A549 treated with ZK216348 at 1 μM for 4 hours (cell line): ENCODE results near the gene SLC39A12. TPM values are rescaled to one million over a fixed set of nuclear protein-coding genes. Genes with fewer than 3 reads are reported as not detected.

ENCODE experiments used
- total RNA-seq: library from RNA; stranded (reverse); fragments of 200-300 nt; extraction: Qiagen RNA extraction; gene quantifications from 5 replicates; pipeline ENCODE4 v1.2.3, GENCODE V29; 2022; ENCODE audit warnings: low read depth

The SLC39A12 gene
- total RNA-seq = not detected in 5 replicates

GRCh38 chr10:17951868-17952371 lies at the start of gene SLC39A12:
Gene SLC39A12 (plus strand): TSS chr10:17951918. CDS start chr10:17953277, 1,359 bp downstream.

Other genes with a start within 250 kb of the SLC39A12 start
- 0.04 to 0.09 TPM (median 0.05 TPM) in 5 replicates for gene TMEM236, start 199.7 kb upstream of the SLC39A12 start, total RNA-seq
- gene MRC1, start 142.6 kb upstream of the SLC39A12 start, total RNA-seq = not detected in 5 replicates
- gene CACNB2, start 188.5 kb downstream of the SLC39A12 start, total RNA-seq = not detected in 5 replicates